Breast epithelium (tissue), 3 donors: Measurements from ENCODE around the gene POC1A.

ENCODE experiments used
- CTCF ChIP-seq, 3 donors: fragments of 450-650 bp; IDR thresholded peaks; one replicate each; pipeline ENCODE4 v1.5.1; 2016 to 2017; ENCODE audit warnings: antibody characterized with exemption in 3 of 3, mild to moderate bottlenecking in 3 of 3, moderate library complexity in 3 of 3
- POLR2A ChIP-seq: fragments of 450-650 bp; IDR thresholded peaks from one replicate; pipeline ENCODE4 v1.6.1; 2016; ENCODE audit warnings: antibody characterized with exemption, mild to moderate bottlenecking, moderate library complexity
- POLR2AphosphoS5 ChIP-seq, 3 donors: sonication (generic); formaldehyde crosslinking; IDR thresholded peaks; one replicate each; pipeline ENCODE4 v1.6.1; 2017; ENCODE audit warnings: antibody characterized with exemption in 3 of 3

- TF ChIP-seq CTCF (IDR thresholded peaks at IDR 0.05) = no peak
- TF ChIP-seq POLR2A = no peak
- TF ChIP-seq POLR2AphosphoS5 (IDR thresholded peaks at IDR 0.05) = no peak
Measured at GRCh38 chr3:52150860-52151259, 3.4 kb downstream of the POC1A start.
